NT2/D1 (cell line): ENCODE measurements around the gene NFASC.

ENCODE experiments used
- SUZ12 ChIP-seq: IDR thresholded peaks from 2 replicates; pipeline ENCODE4 v1.6.1; 2011; ENCODE audit not compliant: insufficient read length, insufficient read depth; ENCODE audit errors: extremely low read depth
- YY1 ChIP-seq: IDR thresholded peaks from 2 replicates; pipeline ENCODE4 v1.6.1; 2011; ENCODE audit not compliant: insufficient read length, insufficient read depth
- ZNF274 ChIP-seq: IDR thresholded peaks from 2 replicates; pipeline ENCODE4 v1.6.1; 2011; ENCODE audit warnings: mild to moderate bottlenecking, low read depth, low read length

GRCh38 chr1:204837440-204838084 lies 33.1 kb upstream of the NFASC start:
- TF ChIP-seq ZNF274 = no peak
- no peak for TF ChIP-seq YY1
- no peak for TF ChIP-seq SUZ12
